HL-60/S4 (cell line): ENCODE data around the gene SKAP1.

Source experiments
- in situ Hi-C: fragments of 300-500 bp; cut with MboI; formaldehyde crosslinking; loops from 2 replicates; pipeline ENCODE4 v1.14.3; 2022; ENCODE audit warnings: low sequenced_read_pairs

SKAP1 gene

DNA sequence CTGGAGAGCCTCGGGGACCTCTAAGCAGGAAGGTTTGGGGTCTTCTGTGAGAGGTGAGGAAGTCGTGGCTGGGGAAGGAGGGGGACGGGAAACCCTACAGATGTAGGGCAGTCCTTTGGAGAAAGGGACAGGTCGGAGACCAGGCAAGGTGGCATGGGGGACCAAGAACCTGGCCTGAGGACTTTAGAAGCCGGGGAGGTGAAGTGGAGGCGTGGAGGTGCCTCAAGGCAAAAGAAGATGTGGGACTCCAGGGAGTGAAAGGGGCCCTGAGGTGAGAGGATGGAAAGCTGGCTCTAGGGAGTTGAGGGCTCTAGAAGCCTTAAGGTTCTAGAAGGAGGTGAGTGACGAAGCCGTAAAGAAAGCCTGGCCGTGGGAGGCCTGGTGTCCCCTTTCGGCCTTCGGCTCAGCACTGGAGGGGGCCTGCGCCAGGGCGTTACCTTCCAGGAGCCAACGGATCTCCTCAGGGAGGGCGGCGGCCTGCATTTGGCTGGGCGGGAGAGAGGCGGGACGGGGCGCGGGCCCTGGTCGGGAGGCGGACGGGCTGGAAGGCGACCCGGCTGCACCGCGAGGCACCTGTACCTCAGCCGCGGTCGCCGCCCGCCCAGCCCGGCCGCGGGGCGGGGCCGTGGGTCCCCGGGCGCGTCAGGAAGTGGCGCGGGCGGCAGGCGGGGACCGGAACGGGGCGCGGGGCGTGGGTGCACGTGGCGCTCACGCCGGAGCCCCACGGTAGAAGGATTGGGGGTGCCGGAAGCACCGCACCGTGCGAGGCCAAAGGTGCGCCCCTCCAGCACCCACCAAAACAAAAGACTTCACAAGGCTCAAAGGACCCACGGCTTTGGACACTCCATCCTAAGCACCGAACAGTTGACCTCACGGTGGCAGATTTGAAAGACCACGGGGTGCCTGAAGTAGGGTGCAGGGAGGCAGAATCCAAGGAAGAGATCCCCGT lies at the start of gene SKAP1:
Gene SKAP1, minus strand, starts transcription at position 577 of the 949 bp plus-strand sequence.
- in situ Hi-C loops: no loop called here

GRCh38 chr17:48479014-48479402 lies 49.0 kb upstream of the SKAP1 start:
- in situ Hi-C loops: no loop called here

DNA sequence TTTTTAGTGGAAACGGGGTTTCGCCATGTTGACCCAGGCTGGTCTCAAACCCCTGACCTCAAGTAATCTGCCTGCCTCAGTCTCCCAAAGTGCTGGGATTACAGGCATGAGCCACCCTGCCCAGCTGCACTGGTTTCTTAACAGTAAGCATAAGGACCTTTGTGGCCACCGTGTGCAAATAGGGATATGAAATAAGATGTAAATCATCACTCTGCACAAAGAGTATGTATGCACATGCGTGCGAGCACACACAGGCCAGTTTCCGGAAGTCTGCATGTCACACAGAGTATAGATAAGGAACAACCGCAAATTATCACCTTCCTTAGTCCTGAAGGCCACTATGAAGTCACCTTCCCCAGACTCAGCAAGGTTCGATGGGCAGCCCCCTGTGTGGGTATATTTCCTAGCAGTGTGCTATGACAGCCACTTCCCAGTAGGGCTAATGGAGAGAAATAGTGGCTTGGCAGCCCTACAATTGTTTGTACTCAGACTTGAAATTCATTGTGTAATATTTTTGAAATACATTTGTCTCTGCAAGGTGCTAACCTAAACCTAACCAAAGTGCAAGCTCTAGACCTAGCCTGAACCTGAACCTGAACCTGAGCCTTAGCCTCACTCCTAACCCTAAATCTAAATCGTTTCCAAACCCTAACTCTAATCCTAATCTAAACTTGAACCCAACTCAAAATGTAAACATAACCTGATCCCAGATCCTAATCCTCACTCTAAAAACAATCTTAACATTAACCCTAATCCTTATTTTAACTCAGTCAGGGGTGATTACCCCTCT lies 48.4 kb upstream of the SKAP1 start:
- in situ Hi-C loops: no loop called here

- in situ Hi-C loops: no loop called here
Measured at GRCh38 chr17:48477221-48477620, 47.2 kb upstream of the SKAP1 start.

GRCh38 chr17:48472411-48473281 lies 42.6 kb upstream of the SKAP1 start:
- in situ Hi-C loops: no loop called here

DNA sequence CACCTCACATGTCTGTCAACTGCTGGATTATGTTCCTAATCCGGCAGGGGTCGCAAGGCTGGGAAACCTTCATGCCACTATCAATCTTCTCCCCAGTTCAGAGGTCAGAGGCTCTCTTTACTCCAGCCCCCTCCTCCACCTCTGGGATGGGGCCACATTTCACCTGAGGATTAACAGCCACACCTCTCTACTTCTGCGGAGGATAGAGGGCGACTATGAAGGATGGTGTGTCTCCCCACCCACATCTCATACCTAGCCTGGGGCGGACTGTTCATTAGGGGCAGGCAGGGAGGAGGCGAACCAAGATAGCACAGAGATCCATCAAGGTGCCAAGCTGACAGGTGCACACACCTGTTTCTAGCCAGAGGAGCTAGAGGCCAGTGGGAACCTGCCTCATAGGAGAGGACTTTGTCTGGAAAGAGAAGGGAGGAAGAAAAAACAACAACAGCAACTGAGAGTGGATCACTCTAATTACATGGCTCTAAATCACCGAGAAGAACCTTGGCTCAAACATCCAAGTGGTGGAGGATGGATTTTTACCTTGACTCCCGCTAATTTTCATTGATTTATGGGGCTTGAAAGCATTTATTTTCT lies 41.9 kb upstream of the SKAP1 start:
- in situ Hi-C loops: no loop called here

- in situ Hi-C loops: no loop called here
Measured at GRCh38 chr17:48470388-48471034, 40.5 kb upstream of the SKAP1 start.

DNA sequence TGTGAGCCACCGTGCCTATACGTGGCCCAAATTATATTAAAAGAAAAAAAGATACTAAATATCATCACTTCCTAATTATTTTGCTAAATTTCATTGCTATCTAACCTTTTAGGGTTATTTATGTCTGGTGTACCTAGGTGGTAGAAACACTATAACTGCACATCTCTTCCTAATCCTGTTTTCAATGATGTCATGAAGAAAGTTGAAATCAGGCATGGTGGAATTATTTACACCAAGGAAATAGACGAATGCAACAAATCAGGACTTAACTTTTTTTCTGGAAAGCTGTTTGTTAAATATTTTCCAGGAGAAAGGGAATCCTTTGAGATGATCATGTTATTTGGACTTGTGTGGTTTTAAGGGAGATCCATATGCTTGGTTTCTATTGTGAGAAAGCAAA lies 39.2 kb upstream of the SKAP1 start:
- in situ Hi-C loops: no loop called here

- in situ Hi-C loops: no loop called here
Measured at GRCh38 chr17:48468299-48468698, 38.3 kb upstream of the SKAP1 start.

GRCh38 chr17:48465884-48466283 lies 35.9 kb upstream of the SKAP1 start:
- in situ Hi-C loops: no loop called here

DNA sequence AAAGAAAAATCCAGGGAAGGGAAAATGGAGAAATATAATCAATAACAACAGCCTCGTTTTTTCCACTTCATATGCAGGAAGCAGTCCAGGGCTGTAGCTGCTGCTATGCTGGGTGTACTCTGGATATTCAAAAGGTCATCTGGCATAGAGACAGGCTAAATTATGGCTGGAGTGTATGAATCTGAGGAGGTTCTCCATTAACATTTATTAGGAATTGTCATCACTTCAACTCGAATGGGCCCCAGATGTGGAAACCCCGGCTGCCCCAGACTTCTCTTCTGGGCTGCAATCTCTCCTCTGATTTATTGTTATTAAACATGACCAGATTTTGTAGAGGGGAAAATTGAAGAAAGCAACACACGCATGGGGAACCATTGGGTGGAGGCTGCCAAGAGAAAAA lies 33.5 kb upstream of the SKAP1 start:
- in situ Hi-C loops: no loop called here

GRCh38 chr17:48462946-48463345 lies 32.9 kb upstream of the SKAP1 start:
- in situ Hi-C loops: no loop called here

DNA sequence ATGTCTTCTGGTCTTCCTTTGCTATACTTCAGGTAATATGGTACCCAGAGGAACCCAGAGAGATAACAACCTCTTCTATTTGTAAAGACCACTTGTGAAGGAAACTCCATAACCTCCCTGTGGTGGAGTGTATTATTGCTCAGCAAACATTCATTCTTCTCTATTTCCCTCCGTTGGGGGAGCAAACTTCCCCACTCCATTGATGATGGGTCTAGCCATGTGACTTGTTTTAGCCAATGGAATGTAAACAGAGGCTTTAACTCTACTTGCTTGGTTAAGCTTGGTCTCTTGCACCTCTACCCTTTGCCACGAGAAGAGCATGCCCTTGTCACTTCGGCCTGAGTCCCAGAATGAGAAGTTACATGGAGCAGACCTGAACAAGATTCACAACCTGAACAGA lies 30.0 kb upstream of the SKAP1 start:
- in situ Hi-C loops: no loop called here

DNA sequence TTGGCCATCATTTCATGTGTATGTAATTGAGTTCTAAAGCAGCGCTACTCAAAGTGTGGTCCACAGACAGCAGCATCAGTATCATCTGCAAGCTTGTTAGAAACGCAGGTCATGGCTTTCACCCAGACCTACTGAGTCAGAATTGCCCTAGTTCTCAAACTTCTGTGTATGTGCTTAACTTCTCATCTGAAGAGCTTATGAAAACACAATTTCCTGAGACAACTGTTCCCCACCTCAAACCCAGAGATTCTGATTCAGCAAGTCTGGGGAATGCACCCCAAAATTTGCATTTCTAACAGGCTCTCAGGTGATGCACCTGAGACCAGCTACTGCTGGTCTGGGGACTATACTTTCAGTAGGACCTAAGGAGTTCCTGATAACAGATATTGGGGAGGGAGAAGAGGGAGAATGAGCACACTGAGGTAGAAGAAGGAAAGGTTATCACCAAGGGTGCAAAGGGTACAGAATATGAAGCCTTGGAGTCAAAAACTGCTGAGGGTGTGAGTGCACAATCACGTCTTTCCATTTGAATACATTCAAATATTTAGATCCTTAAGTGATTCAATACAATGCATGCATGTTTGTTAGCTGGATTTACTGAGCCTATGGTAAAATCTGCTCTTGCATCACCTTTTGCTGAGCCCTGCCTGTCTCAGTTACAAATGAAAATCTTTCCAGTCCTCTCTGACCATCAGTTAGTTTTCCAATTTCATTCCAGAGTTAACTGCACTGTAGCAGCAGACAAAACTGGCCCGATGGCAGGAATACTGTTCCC lies 29.2 kb upstream of the SKAP1 start:
- in situ Hi-C loops: no loop called here

GRCh38 chr17:48457080-48457836 lies 27.2 kb upstream of the SKAP1 start:
- in situ Hi-C loops: no loop called here

DNA sequence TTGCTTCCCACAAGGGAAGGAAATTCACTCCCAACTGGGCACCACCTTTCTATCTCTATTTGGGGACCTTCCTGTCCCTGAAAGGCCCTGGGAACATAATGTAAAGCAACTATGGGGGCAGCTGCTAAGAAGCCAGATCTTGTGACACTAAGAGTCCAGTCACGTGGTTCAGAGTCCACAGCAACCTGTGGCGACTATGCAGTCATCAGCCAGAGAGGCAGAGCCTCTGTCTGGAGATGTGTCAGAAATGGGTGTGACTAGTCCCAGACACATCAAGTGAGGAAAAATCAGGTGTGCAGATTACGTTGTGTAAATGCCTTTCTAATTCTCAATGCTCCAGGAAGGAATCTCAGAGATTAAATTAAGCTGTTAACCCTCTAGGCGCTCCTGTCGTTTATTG lies 26.6 kb upstream of the SKAP1 start:
- in situ Hi-C loops: no loop called here

DNA sequence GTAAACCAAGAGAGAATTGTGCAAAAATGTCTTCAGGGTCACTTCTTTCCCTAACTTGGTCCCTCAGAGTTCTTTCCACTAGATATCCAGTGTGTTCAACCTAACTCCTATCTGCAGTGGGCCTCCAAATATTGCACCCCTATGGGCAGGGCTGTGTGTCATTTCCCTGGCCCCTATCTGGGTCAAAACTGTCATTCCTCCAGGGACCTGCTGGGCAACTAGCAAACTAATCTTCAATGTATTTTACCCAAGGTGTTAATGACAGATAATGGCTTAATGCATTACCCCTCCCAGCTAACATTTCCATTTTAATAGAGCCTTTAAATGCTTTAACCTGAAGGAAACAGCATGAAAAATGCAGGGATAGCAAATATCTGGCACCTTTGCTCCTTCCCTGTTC lies 25.8 kb upstream of the SKAP1 start:
- in situ Hi-C loops: no loop called here

GRCh38 chr17:48453447-48453846 lies 23.4 kb upstream of the SKAP1 start:
- in situ Hi-C loops: no loop called here

- in situ Hi-C loops: no loop called here
Measured at GRCh38 chr17:48451489-48451888, 21.5 kb upstream of the SKAP1 start.
